Liver (tissue), 9 donors: Measurements from ENCODE around the gene ILDR1. TPM values are rescaled to one million over a fixed set of nuclear protein-coding genes. Genes with fewer than 3 reads are reported as not detected.

ENCODE experiments used
- DNase-seq: peaks from one replicate; pipeline ENCODE4 v3.0.0-alpha.2; 2017; ENCODE audit warnings: low spot score
- H3K27ac ChIP-seq, 2 donors: one replicate each; pipeline ENCODE4 v1.7.0; 2013; ENCODE audit warnings: inconsistent platforms in 2 of 2, low read length in 2 of 2, control low read depth in 1 of 2, low read depth in 1 of 2, mild to moderate bottlenecking in 1 of 2
- H3K27me3 ChIP-seq, 4 donors: one replicate each; pipeline versions ENCODE4 v1.6.1 to v1.7.0; 2013; ENCODE audit warnings: low read length in 3 of 4, inconsistent platforms in 1 of 4, mild to moderate bottlenecking in 1 of 4, moderate library complexity in 1 of 4; ENCODE audit not compliant: control insufficient read depth in 4 of 4, insufficient read depth in 4 of 4
- H3K36me3 ChIP-seq, 4 donors: one replicate each; pipeline versions ENCODE4 v1.6.1 to v1.7.0; 2013; ENCODE audit warnings: low read length in 3 of 4, mild to moderate bottlenecking in 3 of 4, low read depth in 1 of 4, moderate library complexity in 1 of 4; ENCODE audit not compliant: control insufficient read depth in 4 of 4, insufficient read depth in 3 of 4
- H3K4me1 ChIP-seq, 4 donors: one replicate each; pipeline versions ENCODE4 v1.6.1 to v1.7.0; 2013; ENCODE audit warnings: low read length in 3 of 4, mild to moderate bottlenecking in 3 of 4, moderate library complexity in 1 of 4; ENCODE audit not compliant: control insufficient read depth in 4 of 4, insufficient read depth in 4 of 4
- H3K4me3 ChIP-seq, 3 donors: one replicate each; pipeline versions ENCODE4 v1.6.1 to v1.7.0; 2013; ENCODE audit warnings: low read length in 3 of 3, control low read depth in 1 of 3, low read depth in 1 of 3, mild to moderate bottlenecking in 1 of 3
- H3K9ac ChIP-seq, 2 donors: one replicate each; pipeline ENCODE4 v1.7.0; 2013; ENCODE audit warnings: low read length in 2 of 2, mild to moderate bottlenecking in 2 of 2, moderate library complexity in 2 of 2, control low read depth in 1 of 2, low read depth in 1 of 2
- H3K9me3 ChIP-seq, 4 donors: one replicate each; pipeline versions ENCODE4 v1.6.1 to v1.7.0; 2013; ENCODE audit warnings: low read length in 3 of 4; ENCODE audit not compliant: control insufficient read depth in 4 of 4
- ATF3 ChIP-seq: IDR thresholded peaks from 2 replicates; pipeline ENCODE4 v1.6.1; 2016; ENCODE audit warnings: antibody characterized with exemption
- EGR1 ChIP-seq, 2 donors: IDR thresholded peaks; 2 replicates each; pipeline ENCODE4 v1.6.1; 2016 to 2018; ENCODE audit warnings: antibody characterized with exemption in 2 of 2, low read depth in 2 of 2
- FOXA2 ChIP-seq: IDR thresholded peaks from 2 replicates; pipeline ENCODE4 v1.6.1; 2016; ENCODE audit warnings: antibody characterized with exemption
- GABPA ChIP-seq, 2 donors: IDR thresholded peaks in 1 of 2; conservative IDR thresholded peaks in 1 of 2; 2 replicates each; pipeline ENCODE4 v1.6.1; 2016; ENCODE audit warnings: antibody characterized with exemption in 2 of 2, mild to moderate bottlenecking in 1 of 2, moderate library complexity in 1 of 2
- HNF4A ChIP-seq, 2 donors: conservative IDR thresholded peaks; 2 replicates each; pipeline ENCODE4 v1.6.1; 2016; ENCODE audit warnings: antibody characterized with exemption in 2 of 2, mild to moderate bottlenecking in 2 of 2
- HNF4G ChIP-seq: IDR thresholded peaks from 2 replicates; pipeline ENCODE4 v1.6.1; 2016; ENCODE audit warnings: antibody characterized with exemption
- JUND ChIP-seq, 2 donors: IDR thresholded peaks; 2 replicates each; pipeline ENCODE4 v1.6.1; 2016; ENCODE audit warnings: antibody characterized with exemption in 2 of 2
- NR2F2 ChIP-seq: IDR thresholded peaks from 2 replicates; pipeline ENCODE4 v1.6.1; 2016; ENCODE audit warnings: antibody characterized with exemption
- RAD21 ChIP-seq, 2 donors: IDR thresholded peaks; 2 replicates each; pipeline ENCODE4 v1.6.1; 2016; ENCODE audit warnings: antibody characterized with exemption in 2 of 2, mild to moderate bottlenecking in 2 of 2
- REST ChIP-seq: IDR thresholded peaks from 2 replicates; pipeline ENCODE4 v1.6.1; 2016; ENCODE audit warnings: antibody characterized with exemption, mild to moderate bottlenecking
- RXRA ChIP-seq, 2 donors: IDR thresholded peaks; 2 replicates each; pipeline ENCODE4 v1.6.1; 2017 to 2018; ENCODE audit warnings: antibody characterized with exemption in 2 of 2, mild to moderate bottlenecking in 1 of 2
- SP1 ChIP-seq: IDR thresholded peaks from 2 replicates; pipeline ENCODE4 v1.6.1; 2018; ENCODE audit warnings: antibody characterized with exemption, mild to moderate bottlenecking
- TAF1 ChIP-seq: conservative IDR thresholded peaks from 2 replicates; pipeline ENCODE4 v1.6.1; 2016; ENCODE audit warnings: antibody characterized with exemption, mild to moderate bottlenecking
- YY1 ChIP-seq: IDR thresholded peaks from 2 replicates; pipeline ENCODE4 v1.6.1; 2016; ENCODE audit warnings: antibody characterized with exemption, mild to moderate bottlenecking
- WGBS: extraction: QIAGEN DNeasy Blood & Tissue Kit; methylation state at CpG from one replicate; pipeline ENCODE4 v1.1.7; 2013; 5-methylcytosine and 5-hydroxymethylcytosine counted together
- polyA plus RNA-seq, 2 donors: library from polyadenylated mRNA; stranded (reverse) in 1 of 2; unstranded in 1 of 2; fragments of 200-250 nt in 1 of 2; fragments of >200 nt in 1 of 2; fragmentation: Nextera tagmentation in 1 of 2; extraction: Ambion mirVana in 1 of 2; gene quantifications; one replicate each; pipeline versions ENCODE4 v1.2.1 to v1.2.3, GENCODE V29; 2013 to 2015
- total RNA-seq, 2 donors: library from RNA; depleted of rRNA; stranded (reverse); fragments of >200 nt; gene quantifications; one replicate each; pipeline ENCODE4 v1.2.3, GENCODE V29; 2014
- TF ChIP-seq, protein P1 (sequence below): fragments of 150-350 bp; IDR thresholded peaks from 2 replicates; pipeline ENCODE4 v1.5.1; 2017; ENCODE audit warnings: improper control_type of control experiment, low read depth, low read length; ENCODE audit not compliant: missing input control
- TF ChIP-seq, protein P2 (sequence below): IDR thresholded peaks from 2 replicates; pipeline ENCODE4 v1.6.1; 2016; ENCODE audit warnings: antibody characterized with exemption
- TF ChIP-seq, protein P3 (sequence below): IDR thresholded peaks from 2 replicates; pipeline ENCODE4 v1.6.1; 2016; ENCODE audit warnings: antibody characterized with exemption
- donor health status: healthy.
- donor health status: healthy.
- donor health status: healthy.
- donor health status: healthy.
- donor health status: healthy.

The ILDR1 gene
- total and polyA plus RNA-seq, 4 donors, result 0.07 to 1.7 (median 0.19) TPM

DNA sequence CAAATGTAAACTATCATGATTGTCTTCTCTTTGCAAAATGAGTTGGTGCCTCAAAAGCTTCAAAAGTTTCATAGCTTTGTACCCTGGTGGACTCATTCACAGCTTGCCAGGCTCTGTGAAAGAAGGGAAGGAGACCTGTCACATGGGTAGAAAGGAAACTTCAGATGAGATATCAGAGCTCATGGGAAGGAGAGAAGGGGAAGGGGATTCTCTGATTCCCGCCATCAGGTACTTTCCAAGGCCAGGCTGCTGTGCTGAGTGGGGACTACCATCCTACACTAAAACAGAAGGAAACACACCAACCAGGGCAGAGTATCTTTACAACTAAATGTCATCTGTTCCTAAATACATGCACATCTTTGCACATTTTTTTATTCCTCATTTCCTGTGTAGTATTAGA lies 9.2 kb downstream of the ILDR1 start:
- WGBS, result 81% methylated on average over 1 of the region's 1 CpG

GRCh38 chr3:122011396-122011795 lies 10.7 kb downstream of the ILDR1 start:
- Histone ChIP-seq H3K9me3 (no peaks in the 10 kb centered on the region), H3K4me1 (no peaks in the 10 kb centered on the region), H3K27me3 (no peaks in the 10 kb centered on the region), H3K36me3 (no peaks in the 10 kb centered on the region), H3K27ac (no peak overlapping the region), H3K9ac (no peak overlapping the region), H3K4me3 (no peak overlapping the region)
- 70% methylated on average over 4 of the region's 4 CpGs for WGBS
- no peak for DNase-seq
- no peak for TF ChIP-seq GABPA (IDR thresholded peaks at IDR 0.05 in 1 of 2, conservative IDR thresholded peaks at IDR 0.05 in 1 of 2)
- TF ChIP-seq RXRA (IDR thresholded peaks at IDR 0.05), result no peak
- TF ChIP-seq EGR1 (IDR thresholded peaks at IDR 0.05; ENCODE audit: low read depth in 2 of 2), result no peak
- no peak for TF ChIP-seq TAF1
- no peak for TF ChIP-seq HNF4G
- TF ChIP-seq HNF4A (conservative IDR thresholded peaks at IDR 0.05), result no peak
- no peak for TF ChIP-seq SP1
- no peak for TF ChIP-seq ATF3
- TF ChIP-seq, protein P1, sequence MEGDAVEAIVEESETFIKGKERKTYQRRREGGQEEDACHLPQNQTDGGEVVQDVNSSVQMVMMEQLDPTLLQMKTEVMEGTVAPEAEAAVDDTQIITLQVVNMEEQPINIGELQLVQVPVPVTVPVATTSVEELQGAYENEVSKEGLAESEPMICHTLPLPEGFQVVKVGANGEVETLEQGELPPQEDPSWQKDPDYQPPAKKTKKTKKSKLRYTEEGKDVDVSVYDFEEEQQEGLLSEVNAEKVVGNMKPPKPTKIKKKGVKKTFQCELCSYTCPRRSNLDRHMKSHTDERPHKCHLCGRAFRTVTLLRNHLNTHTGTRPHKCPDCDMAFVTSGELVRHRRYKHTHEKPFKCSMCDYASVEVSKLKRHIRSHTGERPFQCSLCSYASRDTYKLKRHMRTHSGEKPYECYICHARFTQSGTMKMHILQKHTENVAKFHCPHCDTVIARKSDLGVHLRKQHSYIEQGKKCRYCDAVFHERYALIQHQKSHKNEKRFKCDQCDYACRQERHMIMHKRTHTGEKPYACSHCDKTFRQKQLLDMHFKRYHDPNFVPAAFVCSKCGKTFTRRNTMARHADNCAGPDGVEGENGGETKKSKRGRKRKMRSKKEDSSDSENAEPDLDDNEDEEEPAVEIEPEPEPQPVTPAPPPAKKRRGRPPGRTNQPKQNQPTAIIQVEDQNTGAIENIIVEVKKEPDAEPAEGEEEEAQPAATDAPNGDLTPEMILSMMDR, result no peak
- no peak for TF ChIP-seq YY1
- TF ChIP-seq JUND (IDR thresholded peaks at IDR 0.05), result no peak
- TF ChIP-seq NR2F2, result no peak
- TF ChIP-seq RAD21 (IDR thresholded peaks at IDR 0.05), result no peak
- no peak for TF ChIP-seq FOXA2
- no peak for TF ChIP-seq REST
- TF ChIP-seq, protein P2, sequence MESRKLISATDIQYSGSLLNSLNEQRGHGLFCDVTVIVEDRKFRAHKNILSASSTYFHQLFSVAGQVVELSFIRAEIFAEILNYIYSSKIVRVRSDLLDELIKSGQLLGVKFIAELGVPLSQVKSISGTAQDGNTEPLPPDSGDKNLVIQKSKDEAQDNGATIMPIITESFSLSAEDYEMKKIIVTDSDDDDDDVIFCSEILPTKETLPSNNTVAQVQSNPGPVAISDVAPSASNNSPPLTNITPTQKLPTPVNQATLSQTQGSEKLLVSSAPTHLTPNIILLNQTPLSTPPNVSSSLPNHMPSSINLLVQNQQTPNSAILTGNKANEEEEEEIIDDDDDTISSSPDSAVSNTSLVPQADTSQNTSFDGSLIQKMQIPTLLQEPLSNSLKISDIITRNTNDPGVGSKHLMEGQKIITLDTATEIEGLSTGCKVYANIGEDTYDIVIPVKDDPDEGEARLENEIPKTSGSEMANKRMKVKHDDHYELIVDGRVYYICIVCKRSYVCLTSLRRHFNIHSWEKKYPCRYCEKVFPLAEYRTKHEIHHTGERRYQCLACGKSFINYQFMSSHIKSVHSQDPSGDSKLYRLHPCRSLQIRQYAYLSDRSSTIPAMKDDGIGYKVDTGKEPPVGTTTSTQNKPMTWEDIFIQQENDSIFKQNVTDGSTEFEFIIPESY, result no peak
- TF ChIP-seq, protein P3, sequence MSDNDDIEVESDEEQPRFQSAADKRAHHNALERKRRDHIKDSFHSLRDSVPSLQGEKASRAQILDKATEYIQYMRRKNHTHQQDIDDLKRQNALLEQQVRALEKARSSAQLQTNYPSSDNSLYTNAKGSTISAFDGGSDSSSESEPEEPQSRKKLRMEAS, result no peak

More for the DNA sequence above, 9.2 kb downstream of the ILDR1 start:
- no peaks in the 10 kb centered on the region for H3K27me3 ChIP-seq
- no peaks in the 10 kb centered on the region for H3K36me3 ChIP-seq
- no peak overlapping the region for H3K4me3 ChIP-seq
- no peak overlapping the region for H3K27ac ChIP-seq
- no peak for DNase-seq
- H3K4me1 ChIP-seq, result no peaks in the 10 kb centered on the region
- H3K9me3 ChIP-seq, result no peaks in the 10 kb centered on the region
- TF ChIP-seq SP1 (no peak), HNF4A (conservative IDR thresholded peaks at IDR 0.05) (no peak), HNF4G (no peak), TAF1 (no peak), EGR1 (IDR thresholded peaks at IDR 0.05; ENCODE audit: low read depth in 2 of 2) (no peak)
- no peak overlapping the region for H3K9ac ChIP-seq
